GM11168 (cell line): ENCODE measurements around the gene GJB5.

Experiments
- in situ Hi-C: fragments of 300-500 bp; cut with MboI; formaldehyde crosslinking; loops from one replicate; pipeline ENCODE4 v1.12.0; 2022; ENCODE audit warnings: low sequenced_read_pairs; ENCODE audit not compliant: unreplicated experiment

Gene GJB5

GRCh38 chr1:34743775-34744174, 11.1 kb upstream of the GJB5 start:
- in situ Hi-C loops, result no loop called here

- in situ Hi-C loops, result no loop called here
Observed at GRCh38 chr1:34744851-34745250, 10.0 kb upstream of the GJB5 start.

- in situ Hi-C loops, result no loop called here
Observed at GRCh38 chr1:34745666-34746065, 9.2 kb upstream of the GJB5 start.

GRCh38 chr1:34746101-34746500, 8.7 kb upstream of the GJB5 start:
- in situ Hi-C loops, result no loop called here

GRCh38 chr1:34746785-34747637, 7.8 kb upstream of the GJB5 start:
- in situ Hi-C loops, result no loop called here

GRCh38 chr1:34747638-34747941, 7.3 kb upstream of the GJB5 start:
- in situ Hi-C loops, result no loop called here

GRCh38 chr1:34749992-34750391, 4.9 kb upstream of the GJB5 start:
- in situ Hi-C loops, result no loop called here

- in situ Hi-C loops, result no loop called here
Observed at GRCh38 chr1:34750610-34751009, 4.2 kb upstream of the GJB5 start.

GRCh38 chr1:34753163-34753562, 1.7 kb upstream of the GJB5 start:
- in situ Hi-C loops, result no loop called here

GRCh38 chr1:34755961-34756360, 1.1 kb downstream of the GJB5 start:
- in situ Hi-C loops, result no loop called here

- in situ Hi-C loops, result no loop called here
Observed at GRCh38 chr1:34757386-34757785, 2.5 kb downstream of the GJB5 start.

- in situ Hi-C loops, result no loop called here
Observed at GRCh38 chr1:34758751-34759150, 3.9 kb downstream of the GJB5 start.

GRCh38 chr1:34759503-34760357, 4.9 kb downstream of the GJB5 start, which contains the start of gene GJB4:
GJB4 (plus strand) TSS chr1:34759740; CDS start chr1:34761255, 1,515 bp downstream.
- in situ Hi-C loops, result no loop called here

- in situ Hi-C loops, result no loop called here
Observed at GRCh38 chr1:34761176-34761761, 6.4 kb downstream of the GJB5 start.

GRCh38 chr1:34761776-34762307, 7.0 kb downstream of the GJB5 start:
- in situ Hi-C loops, result no loop called here

GRCh38 chr1:34762474-34763141, 7.8 kb downstream of the GJB5 start:
- in situ Hi-C loops, result no loop called here

- in situ Hi-C loops, result no loop called here
Observed at GRCh38 chr1:34763142-34763781, 8.4 kb downstream of the GJB5 start.

- in situ Hi-C loops, result no loop called here
Observed at GRCh38 chr1:34768856-34769255, 14.0 kb downstream of the GJB5 start.

GRCh38 chr1:34770891-34771504, 16.2 kb downstream of the GJB5 start:
- in situ Hi-C loops, result no loop called here
